GM21825 (cell line): ENCODE results near the gene CACNG7.
"Not testable (repeated sequence)": the region's sequence is repeated elsewhere in the genome, so short reads cannot be mapped to it uniquely, and the experiment has no call there.

Experiments used
- ATAC-seq: cut with Tn5 transposase; IDR thresholded peaks from one replicate; pipeline ENCODE4 v1.9.1; 2021; ENCODE audit warnings: mild to moderate bottlenecking, moderate library complexity; ENCODE audit not compliant: unreplicated experiment

Gene CACNG7

GRCh38 chr19:53908935-53909415 is at the start of gene CACNG7:
TSS of gene CACNG7 (plus strand) at chr19:53909278. CDS start at chr19:53912832, 3,554 bp downstream.
- no peak for ATAC-seq

- ATAC-seq = no peak
These were observed 44.7 kb upstream of the CACNG7 start for GRCh38 chr19:53864308-53864836.

- ATAC-seq = no peak
These were observed 43.6 kb upstream of the CACNG7 start for GRCh38 chr19:53865523-53865917.

- ATAC-seq = no peak
These were observed 42.9 kb upstream of the CACNG7 start for GRCh38 chr19:53865918-53866864.

GRCh38 chr19:53866865-53867224 is 42.2 kb upstream of the CACNG7 start:
- no peak for ATAC-seq

- ATAC-seq = peak; percentile 70
These were observed 41.6 kb upstream of the CACNG7 start, which contains the start of gene MYADM for GRCh38 chr19:53867225-53868090. TSS of gene MYADM (plus strand) at chr19:53867883. CDS start at chr19:53873530, 5,647 bp downstream.

- ATAC-seq = no peak
These were observed 40.8 kb upstream of the CACNG7 start for GRCh38 chr19:53868091-53868891.

- peak; percentile 32 for ATAC-seq
These were observed 39.9 kb upstream of the CACNG7 start for GRCh38 chr19:53868892-53869804.

GRCh38 chr19:53869805-53870484 is 39.1 kb upstream of the CACNG7 start:
- not testable (repeated sequence) for ATAC-seq

GRCh38 chr19:53870485-53870844 is 38.6 kb upstream of the CACNG7 start:
- ATAC-seq = no peak

GRCh38 chr19:53871454-53871853 is 37.6 kb upstream of the CACNG7 start:
- ATAC-seq = no peak

- ATAC-seq = no peak
These were observed 36.3 kb upstream of the CACNG7 start for GRCh38 chr19:53872762-53873161.

- ATAC-seq = no peak
These were observed 35.1 kb upstream of the CACNG7 start for GRCh38 chr19:53873773-53874605.

- ATAC-seq = no peak
These were observed 34.5 kb upstream of the CACNG7 start for GRCh38 chr19:53874606-53874990.

- ATAC-seq = no peak
These were observed 33.3 kb upstream of the CACNG7 start for GRCh38 chr19:53875602-53876325.

GRCh38 chr19:53876651-53877224 is 32.3 kb upstream of the CACNG7 start:
- ATAC-seq = no peak

- ATAC-seq = no peak
These were observed 31.7 kb upstream of the CACNG7 start for GRCh38 chr19:53877361-53877766.
